Jurkat, Clone E6-1 (cell line): ENCODE measurements around the gene DLL1. TPM values are rescaled to one million over a fixed set of nuclear protein-coding genes. Genes with fewer than 3 reads are reported as not detected.
"Not testable (repeated sequence)": the region's sequence is repeated elsewhere in the genome, so short reads cannot be mapped to it uniquely, and the experiment has no call there.

Source experiments
- DNase-seq: peaks from one replicate; pipeline ENCODE4 v3.0.0-alpha.2; 2011; ENCODE audit warnings: low read depth, low spot score
- H3K4me3 ChIP-seq: 2 replicates; pipeline ENCODE4 v1.5.1; 2011; ENCODE audit warnings: mild to moderate bottlenecking, low read length, control low read depth, moderate library complexity
- polyA plus RNA-seq: library from polyadenylated mRNA; unstranded; fragments of >200 nt; gene quantifications from one replicate; pipeline ENCODE4 v1.2.1, GENCODE V29; 2012; ENCODE audit warnings: missing spikeins; ENCODE audit not compliant: insufficient read length, insufficient read depth

DLL1 gene, protein sequence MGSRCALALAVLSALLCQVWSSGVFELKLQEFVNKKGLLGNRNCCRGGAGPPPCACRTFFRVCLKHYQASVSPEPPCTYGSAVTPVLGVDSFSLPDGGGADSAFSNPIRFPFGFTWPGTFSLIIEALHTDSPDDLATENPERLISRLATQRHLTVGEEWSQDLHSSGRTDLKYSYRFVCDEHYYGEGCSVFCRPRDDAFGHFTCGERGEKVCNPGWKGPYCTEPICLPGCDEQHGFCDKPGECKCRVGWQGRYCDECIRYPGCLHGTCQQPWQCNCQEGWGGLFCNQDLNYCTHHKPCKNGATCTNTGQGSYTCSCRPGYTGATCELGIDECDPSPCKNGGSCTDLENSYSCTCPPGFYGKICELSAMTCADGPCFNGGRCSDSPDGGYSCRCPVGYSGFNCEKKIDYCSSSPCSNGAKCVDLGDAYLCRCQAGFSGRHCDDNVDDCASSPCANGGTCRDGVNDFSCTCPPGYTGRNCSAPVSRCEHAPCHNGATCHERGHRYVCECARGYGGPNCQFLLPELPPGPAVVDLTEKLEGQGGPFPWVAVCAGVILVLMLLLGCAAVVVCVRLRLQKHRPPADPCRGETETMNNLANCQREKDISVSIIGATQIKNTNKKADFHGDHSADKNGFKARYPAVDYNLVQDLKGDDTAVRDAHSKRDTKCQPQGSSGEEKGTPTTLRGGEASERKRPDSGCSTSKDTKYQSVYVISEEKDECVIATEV
- 1.1 TPM for polyA plus RNA-seq

DNA sequence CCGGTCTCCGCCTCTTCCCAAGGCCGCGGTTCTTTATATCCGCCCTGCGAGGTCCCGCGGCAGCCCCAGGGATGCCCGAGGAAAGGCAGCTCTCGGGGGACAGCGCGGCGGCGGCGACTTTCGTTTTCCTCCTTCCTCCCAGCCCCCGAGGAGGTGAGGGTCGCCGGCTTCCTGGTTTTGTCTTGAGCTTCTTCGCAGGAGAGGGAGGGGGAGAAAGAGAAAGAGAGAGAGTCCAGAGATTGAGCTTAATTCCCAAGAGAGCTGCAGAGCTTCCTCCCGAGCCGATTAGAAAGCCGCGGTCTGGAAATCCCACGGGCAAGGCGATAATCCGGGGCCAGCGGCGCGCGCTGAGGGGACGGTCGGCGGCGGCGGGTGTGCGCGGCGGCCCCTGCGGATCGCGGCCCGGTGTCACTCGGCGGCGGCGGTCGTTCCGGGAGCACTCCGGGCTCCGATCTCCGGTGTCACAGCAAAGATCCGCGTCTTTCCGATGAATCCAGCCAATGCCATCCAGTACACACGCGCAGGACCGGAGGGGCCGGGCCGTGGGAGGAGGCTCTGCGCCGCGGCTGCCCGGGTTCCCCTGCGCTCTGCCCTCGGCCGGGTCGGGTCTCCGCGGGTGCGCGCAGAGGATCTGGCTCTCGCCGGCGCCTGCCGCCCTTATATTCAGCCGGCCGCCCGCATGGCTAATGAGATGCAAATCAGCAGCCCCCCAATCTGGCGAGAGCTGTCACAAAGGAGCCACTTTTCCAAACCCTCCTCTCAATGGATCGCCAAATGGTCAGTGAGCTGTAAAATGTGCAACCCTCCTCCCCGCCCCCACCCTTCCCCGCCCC, at the start of gene DLL1:
Gene DLL1, minus strand, starts transcription at position 783 of the 833 bp plus-strand sequence. CDS start 939 bp downstream, outside the sequence.
- DNase-seq = no peak
- H3K4me3 ChIP-seq = peak within 1 kb of the TSS; percentile 44

DNA sequence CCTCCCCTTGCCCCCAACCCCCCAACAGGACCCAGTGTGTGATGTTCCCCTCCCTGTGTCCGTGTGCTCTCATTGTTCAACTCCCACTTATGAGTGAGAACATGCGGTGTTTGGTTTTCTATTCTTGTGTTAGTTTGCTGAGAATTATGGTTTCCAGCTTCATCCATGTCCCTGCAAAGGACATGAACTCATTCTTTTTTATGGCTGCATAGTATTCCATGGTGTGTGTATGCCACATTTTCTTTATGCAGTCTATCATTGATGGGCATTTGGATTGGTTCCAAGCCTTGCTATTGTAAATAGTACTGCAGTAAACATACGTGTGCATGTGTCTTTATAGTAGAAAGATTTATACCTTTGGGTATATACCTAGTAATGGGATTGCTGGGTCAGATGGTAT, 44.3 kb upstream of the DLL1 start:
- H3K4me3 ChIP-seq, DNase-seq: not testable (repeated sequence)

DNA sequence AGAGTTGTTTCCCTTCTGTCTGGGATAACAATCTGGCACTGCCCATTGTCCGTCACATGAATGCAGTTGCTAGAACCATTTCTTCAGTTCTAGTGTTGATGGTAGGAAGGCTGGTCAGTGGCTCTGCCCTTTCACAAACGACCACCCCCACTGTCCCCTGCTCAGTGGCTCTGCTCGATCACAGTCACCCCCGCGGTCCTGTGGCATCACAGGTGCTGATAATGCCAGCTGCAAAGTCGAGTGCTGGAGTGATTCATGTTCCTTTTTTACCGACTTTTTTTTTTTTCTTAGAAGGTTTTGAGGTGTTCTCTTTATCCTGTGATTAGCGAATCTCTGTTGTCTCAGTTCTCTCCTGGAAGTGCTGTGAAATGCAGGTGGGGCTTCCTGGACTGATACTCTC, 38.4 kb upstream of the DLL1 start:
- DNase-seq = no peak
- H3K4me3 ChIP-seq = no peak overlapping the region

DNA sequence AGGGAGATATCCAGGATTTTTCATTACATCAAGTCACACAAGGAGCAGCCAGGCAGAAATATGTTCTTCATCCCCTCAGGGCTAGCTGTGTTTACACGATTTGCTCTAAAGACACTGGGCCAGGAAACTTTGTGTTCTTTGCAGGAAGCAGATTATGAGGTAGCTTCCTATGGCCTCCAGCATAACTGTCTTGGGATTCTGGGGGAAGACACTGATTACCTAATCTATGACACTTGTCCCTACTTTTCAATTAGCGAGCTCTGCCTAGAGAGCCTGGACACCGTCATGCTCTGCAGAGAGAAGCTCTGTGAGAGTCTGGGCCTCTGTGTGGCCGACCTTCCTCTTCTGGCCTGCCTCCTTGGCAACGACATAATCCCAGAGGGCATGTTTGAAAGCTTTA, 26.8 kb upstream of the DLL1 start:
- DNase-seq = no peak
- no peak overlapping the region for H3K4me3 ChIP-seq

DNA sequence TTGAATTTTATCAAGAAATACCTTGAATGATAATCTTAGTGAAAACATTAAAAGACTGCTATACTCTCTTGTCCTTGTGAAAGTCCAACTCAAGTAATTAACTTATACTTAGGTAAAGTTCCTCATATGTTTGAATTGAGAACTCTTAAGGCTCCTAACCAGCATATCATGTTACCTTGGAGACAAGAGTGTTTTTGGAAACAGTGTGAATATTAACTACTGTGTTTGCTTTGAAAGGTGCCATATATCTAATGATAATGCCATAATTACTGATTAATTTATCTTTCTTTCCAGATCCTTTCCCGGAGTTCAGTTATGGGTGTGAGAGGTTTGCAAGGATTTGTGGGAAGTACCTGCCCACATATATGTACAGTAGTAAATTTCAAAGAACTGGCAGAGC, 26.2 kb upstream of the DLL1 start:
- no peak overlapping the region for H3K4me3 ChIP-seq
- no peak for DNase-seq

DNA sequence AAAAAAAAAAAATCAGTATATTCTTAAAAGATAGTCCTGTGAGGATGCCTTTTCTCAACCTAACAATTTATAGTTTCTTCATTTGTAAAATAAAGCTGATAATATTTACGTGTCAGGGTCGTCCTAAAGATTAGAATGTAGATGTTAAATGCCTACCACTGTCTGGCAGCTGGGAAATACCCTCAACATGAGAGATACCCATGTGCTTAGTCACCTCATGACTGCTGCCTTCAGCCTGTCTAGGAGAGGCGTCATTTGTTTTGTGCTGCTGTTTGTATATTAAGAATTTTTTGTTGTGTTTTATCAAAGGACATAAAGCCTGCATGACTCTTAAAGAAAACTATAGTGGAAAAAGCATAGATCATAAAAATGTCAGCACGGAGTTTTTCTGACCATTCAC, 25.2 kb upstream of the DLL1 start:
- H3K4me3 ChIP-seq = no peak overlapping the region
- no peak for DNase-seq

DNA sequence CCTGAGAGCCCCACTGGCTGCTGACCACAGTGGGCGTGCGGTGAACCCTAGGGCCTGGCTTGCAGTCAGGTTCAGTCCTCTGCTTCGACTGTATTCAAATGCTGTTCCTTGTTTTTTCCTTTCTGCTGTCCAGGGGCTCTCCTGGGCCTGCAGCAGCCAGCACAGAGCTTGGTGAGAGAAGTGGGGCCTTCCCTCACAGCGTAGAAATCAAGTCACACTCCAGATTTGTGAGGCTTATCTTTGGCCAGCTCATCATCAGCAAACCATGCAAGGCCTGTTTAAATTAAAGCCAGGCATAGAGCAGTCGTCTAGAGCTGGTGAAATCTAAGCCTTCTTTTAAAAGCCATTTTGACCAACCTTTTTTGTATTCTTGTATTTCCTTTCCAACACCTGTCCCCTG, 24.1 kb upstream of the DLL1 start:
- DNase-seq = no peak

DNA sequence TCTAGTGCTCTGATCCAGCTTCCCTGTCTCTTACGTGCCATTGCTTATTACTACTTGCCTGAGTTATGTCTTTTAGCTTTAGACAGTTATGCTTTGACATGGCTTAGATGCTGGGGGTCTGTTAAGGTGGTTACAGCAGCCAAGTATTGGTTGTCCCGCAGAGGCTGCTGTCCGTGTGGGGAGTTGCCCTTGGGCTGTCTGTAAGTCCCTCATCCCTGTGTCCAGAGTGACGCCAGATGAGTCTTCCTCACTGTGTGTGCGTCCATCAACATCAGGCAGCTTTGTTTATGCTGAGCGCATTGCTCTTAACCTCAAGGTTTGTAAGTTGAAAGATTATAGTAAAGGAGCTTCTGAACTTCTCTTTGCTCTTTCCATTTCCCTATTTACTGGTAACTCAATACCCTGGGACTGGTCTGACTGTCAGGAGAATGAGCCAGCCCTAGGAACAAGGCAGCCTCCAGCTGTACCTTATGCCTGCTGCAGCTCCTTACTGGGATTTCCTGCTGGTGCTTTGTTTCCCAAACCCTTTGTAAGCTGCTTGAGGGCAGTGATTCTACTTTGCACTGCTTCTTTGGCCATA, 22.9 kb upstream of the DLL1 start:
- DNase-seq = no peak
- no peak overlapping the region for H3K4me3 ChIP-seq

More for the DNA sequence above, 24.1 kb upstream of the DLL1 start:
- no peak overlapping the region for H3K4me3 ChIP-seq

DNA sequence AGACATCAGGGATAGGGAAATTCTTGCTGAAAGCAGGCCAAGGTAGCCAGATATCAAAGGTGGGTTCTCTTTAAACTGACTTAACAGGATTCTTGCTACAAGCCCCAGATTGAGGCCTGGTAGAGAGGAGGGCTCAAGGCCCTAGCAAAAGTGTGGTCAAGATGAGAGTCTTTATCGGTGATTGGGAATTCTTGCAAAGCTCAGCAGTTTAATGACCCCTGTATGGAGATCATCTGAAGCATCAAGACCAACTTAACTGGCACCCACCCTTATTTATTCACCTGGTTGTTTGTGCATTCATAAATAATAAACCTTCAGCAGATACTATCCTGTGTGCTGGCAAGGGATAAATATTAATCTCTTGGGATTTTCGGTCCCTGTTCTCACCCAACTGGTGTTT, 22.0 kb upstream of the DLL1 start:
- H3K4me3 ChIP-seq = no peak overlapping the region
- DNase-seq = no peak

DNA sequence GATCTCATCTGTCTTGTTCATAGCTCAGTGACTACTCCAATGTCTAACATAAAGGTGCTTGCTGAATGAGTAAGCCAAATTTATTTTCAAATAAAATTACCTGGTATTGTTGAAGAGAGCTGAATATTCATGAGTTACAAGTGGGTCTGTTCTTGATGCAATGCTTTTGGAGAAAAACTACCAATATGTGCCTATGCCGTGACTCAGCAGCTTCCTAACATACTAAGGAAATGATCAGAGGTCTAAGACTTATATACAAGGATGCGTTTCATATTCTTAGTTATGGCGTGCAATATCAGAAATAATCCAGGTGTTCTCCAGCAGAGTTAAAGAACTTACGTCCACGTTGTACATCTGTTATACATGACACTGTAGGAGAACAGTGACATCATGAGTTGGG, 20.8 kb upstream of the DLL1 start:
- DNase-seq = no peak
- no peak overlapping the region for H3K4me3 ChIP-seq

DNA sequence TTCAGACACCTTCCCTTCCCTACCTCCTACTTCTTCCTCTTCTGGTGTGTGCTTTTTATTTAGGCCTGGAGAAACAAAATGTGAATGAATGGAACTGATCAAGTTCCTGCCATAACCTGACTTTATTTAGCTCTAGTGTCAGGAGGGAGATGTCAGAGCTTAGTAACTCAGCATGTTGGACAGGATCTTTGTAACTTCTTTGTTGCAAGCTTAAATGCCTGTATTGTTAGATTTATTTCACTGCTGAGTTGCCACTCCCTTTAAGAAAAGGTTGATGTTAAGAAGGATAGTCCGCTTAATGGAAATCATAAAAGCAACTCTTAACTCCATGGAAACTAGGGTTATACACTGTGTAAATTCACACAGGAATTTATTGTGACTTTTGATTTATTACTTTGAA, 17.9 kb upstream of the DLL1 start:
- no peak for DNase-seq
- H3K4me3 ChIP-seq = no peak overlapping the region

DNA sequence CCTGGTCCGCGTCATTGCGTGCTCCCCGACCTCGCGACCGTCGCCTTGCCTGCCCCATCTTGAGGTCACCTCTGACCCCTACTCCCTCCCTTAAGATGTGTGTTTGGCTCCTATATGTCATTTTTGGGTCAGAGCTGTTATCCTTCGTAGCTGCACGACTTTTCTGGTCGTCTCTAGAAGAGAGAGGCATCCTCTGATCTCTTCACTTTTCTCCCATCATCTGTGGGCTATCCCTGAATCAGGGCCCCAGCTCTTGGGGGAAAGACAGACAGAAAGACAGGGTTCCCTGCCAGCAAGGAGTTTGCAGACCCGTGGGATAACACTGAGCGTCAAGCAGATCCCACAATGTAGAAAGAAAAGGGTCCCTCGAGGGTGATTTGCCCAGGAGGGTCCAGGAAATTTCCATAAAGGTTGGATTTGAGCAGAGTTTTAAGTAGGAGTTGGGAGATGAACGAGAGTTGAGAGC, 16.2 kb upstream of the DLL1 start:
- H3K4me3 ChIP-seq = peak overlapping the region; percentile 97
- DNase-seq = no peak

DNA sequence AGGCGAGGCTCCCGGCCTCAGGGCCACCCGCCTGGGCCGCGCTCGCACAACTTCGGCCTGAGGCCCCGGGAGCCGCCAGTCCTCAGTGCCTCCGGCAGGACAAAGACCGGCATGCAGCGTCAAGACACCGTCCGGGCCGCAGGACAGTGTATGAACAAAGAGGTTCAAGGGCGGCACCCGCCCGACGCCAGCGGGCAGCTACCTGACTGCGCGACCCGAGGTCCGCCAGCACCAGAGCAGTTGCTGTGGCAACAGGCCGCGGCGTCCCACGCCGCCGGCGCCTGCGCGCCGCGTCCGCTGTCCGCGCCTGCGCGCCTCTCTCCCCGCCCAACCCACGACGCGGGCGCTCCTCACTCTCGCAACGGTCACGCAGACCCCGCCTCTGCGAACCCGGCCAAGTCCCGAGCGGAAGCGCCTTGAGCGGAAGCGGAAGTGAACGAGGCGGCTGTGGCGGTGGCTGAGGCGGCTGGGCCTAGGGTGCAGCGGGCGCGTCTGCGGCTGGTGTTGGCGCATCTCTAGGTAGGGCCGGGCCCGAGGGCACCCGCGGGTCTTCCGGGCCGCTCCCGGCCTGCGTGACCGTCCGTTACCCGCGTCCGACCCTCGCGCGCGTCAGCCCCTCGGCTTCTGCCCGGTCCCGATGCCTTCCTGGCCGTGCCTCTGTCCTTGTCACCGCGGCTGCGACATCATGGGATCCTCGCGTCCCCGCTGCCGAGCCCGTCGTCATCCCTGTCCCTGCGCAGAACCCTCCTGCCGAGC, 15.6 kb upstream of the DLL1 start, which contains the start of gene FAM120B:
Gene FAM120B, plus strand, starts transcription at position 435 of the 756 bp plus-strand sequence. CDS start 10,633 bp downstream, outside the sequence.
- peak; percentile 88 for DNase-seq
- H3K4me3 ChIP-seq = peak within 1 kb of the TSS; percentile 97

DNA sequence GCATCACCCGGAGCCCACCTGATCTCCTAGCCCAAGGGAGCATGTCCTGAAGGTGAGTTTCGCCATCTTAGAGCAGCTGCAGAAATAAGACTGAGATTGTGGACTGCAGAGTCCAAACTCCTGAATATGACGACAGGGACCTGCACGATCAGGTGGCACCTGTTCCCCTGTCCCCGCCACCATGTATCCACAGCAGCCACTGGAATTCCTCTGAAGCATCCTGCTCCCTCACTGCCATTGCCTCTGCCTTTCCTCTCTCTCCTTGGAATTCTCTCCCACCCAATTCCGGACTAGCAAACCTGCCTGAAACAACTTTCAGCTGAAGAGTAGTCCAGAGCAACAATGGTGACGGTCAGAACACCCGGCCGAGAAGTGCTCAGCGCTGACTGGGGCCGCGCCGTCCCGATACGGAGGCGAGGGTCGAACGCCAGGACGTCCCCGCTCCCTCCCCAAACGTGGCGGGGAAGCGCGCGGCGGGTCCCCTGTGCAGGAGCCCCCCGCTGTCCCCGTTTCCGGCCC, 15.0 kb upstream of the DLL1 start:
- peak overlapping the region; percentile 97 for H3K4me3 ChIP-seq
- DNase-seq = no peak

DNA sequence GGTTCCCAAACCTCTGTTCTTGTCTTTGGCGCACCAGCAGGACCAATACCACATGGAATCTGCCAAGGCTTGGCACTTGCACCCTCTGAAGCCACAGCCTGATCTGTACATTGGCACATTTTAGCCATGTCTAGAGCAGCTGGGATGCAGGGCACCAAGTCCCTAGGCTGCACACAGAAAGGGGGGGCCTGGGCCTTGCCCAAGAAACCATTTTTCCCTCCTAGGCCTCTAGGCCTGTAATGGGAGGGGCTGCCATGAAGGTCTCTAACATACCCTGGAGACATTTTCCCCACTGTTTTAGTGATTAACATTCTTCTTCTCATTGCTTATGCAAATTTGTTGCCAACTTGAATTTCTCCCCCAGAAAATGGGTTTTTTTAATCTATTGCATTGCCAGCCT, 10.3 kb upstream of the DLL1 start:
- no peak for DNase-seq
- no peak overlapping the region for H3K4me3 ChIP-seq

DNA sequence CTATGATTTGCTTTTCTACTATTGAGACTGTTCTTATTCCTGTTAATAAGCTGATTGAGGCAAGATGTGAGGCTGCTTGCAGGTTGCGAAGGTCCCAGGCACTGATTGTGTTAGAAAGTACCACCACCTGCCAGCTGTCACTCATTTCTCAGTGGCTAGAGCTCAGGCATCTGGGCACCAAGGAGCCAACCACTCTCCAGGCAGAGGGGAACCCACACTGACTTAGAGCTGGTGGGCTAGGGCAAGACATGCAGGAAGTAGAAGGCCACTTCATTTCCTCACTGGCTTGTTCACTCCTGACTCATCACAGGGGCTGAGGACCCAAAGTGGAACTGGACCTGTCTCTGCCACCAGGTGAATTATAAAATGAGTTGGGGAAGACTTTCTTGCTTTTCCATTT, 7.8 kb upstream of the DLL1 start:
- no peak overlapping the region for H3K4me3 ChIP-seq
- DNase-seq = no peak

DNA sequence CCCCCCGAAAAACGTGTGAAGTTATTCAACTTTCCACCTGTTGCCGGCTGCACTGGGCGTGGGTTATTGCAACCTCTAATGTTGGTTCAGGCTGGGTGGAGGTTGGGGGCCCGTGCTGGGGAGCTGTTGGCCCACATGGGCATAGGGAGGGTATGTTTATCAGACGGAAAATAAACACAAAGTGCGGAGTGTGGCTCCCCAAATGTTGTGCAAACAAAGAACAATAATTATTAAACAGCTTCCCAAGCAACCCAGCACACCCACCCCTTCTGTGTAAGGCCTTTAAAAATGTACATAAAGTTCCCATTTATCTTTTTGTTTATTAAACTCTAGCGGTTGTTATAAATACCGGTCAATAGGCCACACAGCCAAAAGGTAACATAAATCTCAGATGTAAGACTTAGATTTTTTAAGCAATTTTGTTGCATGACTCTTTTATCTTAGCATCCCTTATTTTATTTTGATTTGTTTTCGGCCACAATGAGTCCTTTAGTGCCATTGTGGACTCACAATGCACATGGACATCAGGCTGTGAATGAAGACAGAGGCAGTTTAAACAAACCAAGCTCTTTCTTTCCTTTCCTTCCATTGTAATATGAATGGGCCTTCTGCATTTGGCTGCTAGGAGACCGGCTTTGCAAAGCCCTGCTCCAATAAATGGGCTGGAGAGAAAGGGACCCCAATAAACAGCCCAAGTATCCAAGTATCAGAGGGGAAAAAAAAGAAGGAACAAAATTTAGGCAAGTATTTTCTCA, 6.9 kb upstream of the DLL1 start:
- DNase-seq = no peak
- H3K4me3 ChIP-seq = no peak overlapping the region
